ENCODE measurements around the gene PRSS57. TPM values are rescaled to one million over a fixed set of nuclear protein-coding genes. Genes with fewer than 3 reads are reported as not detected.

Gene PRSS57
- total and polyA plus RNA-seq, 2 of the 8 experiments (the other 6 are each of a cell fraction or from before 2014, with no cell fraction given), result not detected

GRCh38 chr19:736125-736524 is 40.9 kb upstream of the PRSS57 start:
- DNase-seq (ENCODE audit: low read depth in 1 of 2, low spot score in 2 of 2) (no peak), FAIRE-seq (no peak)
- ChIA-PET POLR2A (ENCODE audit: partially characterized antibody) (interaction anchor here (0.7 kb wide), 1 partner anchor 51 kb away, joined by 3 read pairs; no protein-coding TSS in a partner anchor), CTCF (ENCODE audit: partially characterized antibody) (interaction anchor here (1.4 to 1.6 kb wide), 3 partner anchors 24 to 66 kb away, joined by 4 to 6 read pairs (median 6); no protein-coding TSS in a partner anchor)
- Histone ChIP-seq H4K8ac (ENCODE audit: extremely low read depth, insufficient read depth, low read length) (no peak overlapping the region), H3K79me1 (ENCODE audit: low read depth, low read length) (no peaks in the 10 kb centered on the region), H2BK20ac (ENCODE audit: low read length) (no peak overlapping the region), H2BK15ac (ENCODE audit: low read length) (no peak overlapping the region), H2BK5ac (ENCODE audit: low read depth, low read length) (no peak overlapping the region), H2AK5ac (ENCODE audit: low read depth, low read length) (no peak overlapping the region), H2BK12ac (ENCODE audit: low read depth, low read length) (no peak overlapping the region), H2AFZ (ENCODE audit: low read length) (no peak overlapping the region), H3K9ac (replicated peaks in 1 of 4; ENCODE audit: extremely low read depth in 1 of 4, low read depth in 3 of 4, low read length in 3 of 4) (no peak overlapping the region), H4K91ac (replicated peaks; ENCODE audit: insufficient read length, low read length) (no peak overlapping the region), H2BK120ac (replicated peaks; ENCODE audit: low read depth, low read length) (no peak overlapping the region), H3K56ac (replicated peaks; ENCODE audit: insufficient read length, low read depth, low read length) (no peak overlapping the region), H3K4me2 (ENCODE audit: insufficient read depth in 1 of 2, low read depth in 2 of 2, low read length in 2 of 2) (no peak overlapping the region), H3K36me3 (ENCODE audit: control insufficient read depth in 2 of 4, insufficient read depth in 4 of 4, low read length in 3 of 4) (no peaks in the 10 kb centered on the region), H3K9me3 (ENCODE audit: insufficient read depth in 2 of 2, low read depth in 1 of 2, low read length in 1 of 2) (no peaks in the 10 kb centered on the region), H3K18ac (ENCODE audit: extremely low read depth, low read length) (no peak overlapping the region), H3K4me3 (ENCODE audit: extremely low read depth in 1 of 4, insufficient read depth in 2 of 4, low read depth in 3 of 4, low read length in 4 of 4) (no peak overlapping the region), H4K5ac (ENCODE audit: insufficient read length, low read depth, low read length) (no peak overlapping the region), H3K23ac (ENCODE audit: insufficient read length) (no peak overlapping the region), H4K20me1 (replicated peaks in 1 of 2; ENCODE audit: control insufficient read depth in 1 of 2, insufficient read depth in 2 of 2, low read length in 2 of 2) (peaks cover 0 to 7% of the 10 kb centered on the region in 2 experiments), H3K79me2 (ENCODE audit: control insufficient read depth in 1 of 2, insufficient read depth in 2 of 2, low read length in 2 of 2) (no peaks in the 10 kb centered on the region), H3K14ac (ENCODE audit: insufficient read length) (no peak overlapping the region), H3K4ac (replicated peaks; ENCODE audit: insufficient read length, low read depth, low read length) (no peak overlapping the region), H3K4me1 (replicated peaks in 1 of 4; ENCODE audit: control insufficient read depth in 3 of 4, insufficient read depth in 4 of 4, low read length in 3 of 4) (no peaks in the 10 kb centered on the region), H3K23me2 (ENCODE audit: low read depth, low read length) (no peaks in the 10 kb centered on the region), H3K27ac (ENCODE audit: low read depth, low read length) (no peak overlapping the region), H3K27me3 (replicated peaks in 1 of 4; ENCODE audit: control insufficient read depth in 3 of 4, extremely low read depth in 1 of 4, insufficient read depth in 3 of 4, low read length in 3 of 4) (no peaks in the 10 kb centered on the region)
- WGBS, 2 experiments (ENCODE audit: extremely low coverage in 1 of 2, insufficient coverage in 1 of 2, insufficient read length in 1 of 2, insufficient replicate concordance in 2 of 2, low coverage in 1 of 2, low lambda C conversion rate in 2 of 2, missing lambda C conversion rate in 1 of 2), result 86% methylated on average over 23 of the region's 32 CpGs; no CpG with 5 or more reads in 1 of the 2 experiments
- TF ChIP-seq FOSL1 (IDR thresholded peaks at IDR 0.05; ENCODE audit: insufficient read depth, low read depth, low read length) (no peak), SAP30 (IDR thresholded peaks at IDR 0.05; ENCODE audit: insufficient read depth, insufficient replicate concordance, low read length) (no peak), YY1 (IDR thresholded peaks at IDR 0.05; ENCODE audit: low read depth, low read length) (no peak), POU5F1 (IDR thresholded peaks at IDR 0.05; ENCODE audit: low read depth, low read length) (no peak), TAF1 (IDR thresholded peaks at IDR 0.05; ENCODE audit: low read depth, low read length) (no peak), ATF3 (IDR thresholded peaks at IDR 0.05; ENCODE audit: insufficient read depth, low read depth, low read length) (no peak), USF2 (IDR thresholded peaks at IDR 0.05; ENCODE audit: low read length) (no peak)

Measured in H1 (cell line).